WTC11 (cell line): Measurements from ENCODE around the gene ZFPM1. TPM values are rescaled to one million over a fixed set of nuclear protein-coding genes. Genes with fewer than 3 reads are reported as not detected.
A peak's percentile ranks its signal among the peaks of the same experiment; 100 is the strongest.

Experiments used
- ATAC-seq: fragments of 200-7000 bp; cut with Tn5 transposase; 2 replicates; pipeline ENCODE4 v1.10.0; 2021; ENCODE audit warnings: mild to moderate bottlenecking, moderate library complexity
- CTCF ChIA-PET: fragments of 300-600 bp; sonication (Branson Sonifier 250); formaldehyde crosslinking; loops from one replicate; lab custom pipeline; 2021; ENCODE audit warnings: antibody characterized with exemption; lab: Charles Lee
- POLR2A ChIA-PET: fragments of 350-600 bp; sonication (Branson Sonifier 250); formaldehyde crosslinking; loops from one replicate; lab custom pipeline; 2021; ENCODE audit warnings: antibody characterized with exemption; lab: Charles Lee
- DNase-seq: peaks from one replicate; pipeline ENCODE4 v3.0.0; 2021; ENCODE audit warnings: low spot score
- H3K27ac Mint-ChIP-seq: 2 replicates; pipeline ENCODE4 v1.8.0; 2021; ENCODE audit warnings: mixed read lengths
- H3K27me3 Mint-ChIP-seq: 2 replicates; pipeline ENCODE4 v1.8.0; 2021; ENCODE audit warnings: low read depth, mild to moderate bottlenecking, moderate library complexity, mixed read lengths
- H3K36me3 Mint-ChIP-seq: 2 replicates; pipeline ENCODE4 v1.8.0; 2021; ENCODE audit warnings: mixed read lengths
- H3K4me1 Mint-ChIP-seq: 2 replicates; pipeline ENCODE4 v1.8.0; 2022; ENCODE audit warnings: mixed read lengths
- H3K4me3 Mint-ChIP-seq: 2 replicates; pipeline ENCODE4 v1.8.0; 2021; ENCODE audit warnings: mild to moderate bottlenecking, moderate library complexity, mixed read lengths
- H3K9me3 Mint-ChIP-seq: 2 replicates; pipeline ENCODE4 v1.8.0; 2021; ENCODE audit warnings: mixed read lengths
- CBFB ChIP-seq: sonication (generic); formaldehyde crosslinking; IDR thresholded peaks from 2 replicates; pipeline ENCODE4 v1.8.1; 2022; ENCODE audit warnings: mild to moderate bottlenecking, low read depth, missing genetic modification reagents
- CREB1 ChIP-seq: sonication (generic); formaldehyde crosslinking; IDR thresholded peaks from 2 replicates; pipeline ENCODE4 v1.8.0; 2023; ENCODE audit warnings: mild to moderate bottlenecking, missing genetic modification reagents
- JAZF1 ChIP-seq: fragments of 250-450 bp; sonication (Bioruptor Pico); IDR thresholded peaks from 2 replicates; pipeline ENCODE4 v1.9.0; 2021; ENCODE audit warnings: moderate library complexity, mild to moderate bottlenecking, inconsistent platforms
- MXD4 ChIP-seq: fragments of 250-450 bp; sonication (Bioruptor Pico); IDR thresholded peaks from 2 replicates; pipeline ENCODE4 v1.8.0; 2021; ENCODE audit warnings: mild to moderate bottlenecking, moderate library complexity, borderline replicate concordance
- NFATC4 ChIP-seq: fragments of 250-450 bp; sonication (Bioruptor Pico); IDR thresholded peaks from 2 replicates; pipeline ENCODE4 v1.9.0; 2021; ENCODE audit warnings: mild to moderate bottlenecking
- NFYB ChIP-seq: sonication (generic); formaldehyde crosslinking; conservative IDR thresholded peaks from 2 replicates; pipeline ENCODE4 v1.8.0; 2022; ENCODE audit warnings: low read depth, missing genetic modification reagents
- ZNF396 ChIP-seq: fragments of 250-450 bp; sonication (Bioruptor Pico); IDR thresholded peaks from 2 replicates; pipeline ENCODE4 v1.8.0; 2021; ENCODE audit warnings: mild to moderate bottlenecking, moderate library complexity, borderline replicate concordance
- total RNA-seq: library from RNA; stranded (reverse); gene quantifications from 3 replicates; pipeline ENCODE4 v1.2.3, GENCODE V29; 2021
- TF ChIP-seq, protein P1 (sequence below): fragments of 250-450 bp; sonication (Bioruptor Pico); IDR thresholded peaks from 2 replicates; pipeline ENCODE4 v1.9.0; 2021; ENCODE audit warnings: mild to moderate bottlenecking, borderline replicate concordance
- TF ChIP-seq, protein P2 (sequence below): sonication (generic); formaldehyde crosslinking; IDR thresholded peaks from 2 replicates; pipeline ENCODE4 v1.8.1; 2023; ENCODE audit warnings: mild to moderate bottlenecking, missing genetic modification reagents, borderline replicate concordance
- TF ChIP-seq, protein P3 (sequence below): sonication (generic); formaldehyde crosslinking; conservative IDR thresholded peaks from 2 replicates; pipeline ENCODE4 v1.8.1; 2023; ENCODE audit warnings: mild to moderate bottlenecking, low read depth, missing genetic modification reagents, moderate library complexity
- TF ChIP-seq, protein P4 (sequence below): sonication (generic); formaldehyde crosslinking; IDR thresholded peaks from 2 replicates; pipeline ENCODE4 v1.8.0; 2022; ENCODE audit warnings: mild to moderate bottlenecking, missing genetic modification reagents
- TF ChIP-seq, protein P5 (sequence below): fragments of 250-450 bp; sonication (Bioruptor Pico); IDR thresholded peaks from 2 replicates; pipeline ENCODE4 v1.9.0; 2021; ENCODE audit warnings: mild to moderate bottlenecking

Gene ZFPM1
- total RNA-seq, 1 experiment from 2014 or later, result 9.3 TPM

DNA sequence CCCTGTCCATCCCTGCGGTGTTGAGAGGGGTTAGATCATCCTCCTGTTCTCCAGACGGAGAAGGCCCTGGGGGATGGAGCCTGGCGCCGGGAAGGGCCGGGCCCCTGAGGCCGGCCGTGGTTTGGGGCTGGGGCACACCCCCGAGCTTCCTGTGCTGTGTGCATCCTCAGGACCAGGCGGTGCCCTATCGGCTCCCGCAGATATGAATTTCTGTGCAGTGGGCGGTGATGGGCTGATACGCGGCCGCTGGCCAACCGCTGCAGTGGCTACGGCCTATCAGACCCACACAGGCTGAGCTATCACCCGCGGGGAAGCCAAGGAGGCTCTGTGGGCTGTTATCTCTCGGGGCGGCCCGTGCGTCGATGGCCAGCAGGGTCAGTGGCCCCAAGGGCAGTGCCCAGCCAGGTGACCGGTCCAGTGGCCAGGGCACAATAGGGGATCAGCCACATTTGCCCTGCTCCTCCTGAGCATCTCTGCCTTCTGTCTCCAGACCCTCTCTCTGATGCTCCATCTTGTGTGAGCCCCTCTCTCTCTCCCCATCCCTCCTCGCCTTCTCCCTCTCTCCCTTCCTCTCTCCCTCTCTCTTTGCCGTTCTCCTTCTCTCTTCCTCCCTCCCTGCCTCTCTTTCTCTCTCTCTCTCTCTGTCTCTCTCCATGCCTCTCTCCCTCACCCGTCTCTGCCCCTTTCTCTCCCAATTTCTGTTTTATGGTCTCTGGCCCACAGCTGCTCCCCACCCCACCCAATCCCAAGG lies 38.7 kb downstream of the ZFPM1 start (continued):
- TF ChIP-seq, protein P1, sequence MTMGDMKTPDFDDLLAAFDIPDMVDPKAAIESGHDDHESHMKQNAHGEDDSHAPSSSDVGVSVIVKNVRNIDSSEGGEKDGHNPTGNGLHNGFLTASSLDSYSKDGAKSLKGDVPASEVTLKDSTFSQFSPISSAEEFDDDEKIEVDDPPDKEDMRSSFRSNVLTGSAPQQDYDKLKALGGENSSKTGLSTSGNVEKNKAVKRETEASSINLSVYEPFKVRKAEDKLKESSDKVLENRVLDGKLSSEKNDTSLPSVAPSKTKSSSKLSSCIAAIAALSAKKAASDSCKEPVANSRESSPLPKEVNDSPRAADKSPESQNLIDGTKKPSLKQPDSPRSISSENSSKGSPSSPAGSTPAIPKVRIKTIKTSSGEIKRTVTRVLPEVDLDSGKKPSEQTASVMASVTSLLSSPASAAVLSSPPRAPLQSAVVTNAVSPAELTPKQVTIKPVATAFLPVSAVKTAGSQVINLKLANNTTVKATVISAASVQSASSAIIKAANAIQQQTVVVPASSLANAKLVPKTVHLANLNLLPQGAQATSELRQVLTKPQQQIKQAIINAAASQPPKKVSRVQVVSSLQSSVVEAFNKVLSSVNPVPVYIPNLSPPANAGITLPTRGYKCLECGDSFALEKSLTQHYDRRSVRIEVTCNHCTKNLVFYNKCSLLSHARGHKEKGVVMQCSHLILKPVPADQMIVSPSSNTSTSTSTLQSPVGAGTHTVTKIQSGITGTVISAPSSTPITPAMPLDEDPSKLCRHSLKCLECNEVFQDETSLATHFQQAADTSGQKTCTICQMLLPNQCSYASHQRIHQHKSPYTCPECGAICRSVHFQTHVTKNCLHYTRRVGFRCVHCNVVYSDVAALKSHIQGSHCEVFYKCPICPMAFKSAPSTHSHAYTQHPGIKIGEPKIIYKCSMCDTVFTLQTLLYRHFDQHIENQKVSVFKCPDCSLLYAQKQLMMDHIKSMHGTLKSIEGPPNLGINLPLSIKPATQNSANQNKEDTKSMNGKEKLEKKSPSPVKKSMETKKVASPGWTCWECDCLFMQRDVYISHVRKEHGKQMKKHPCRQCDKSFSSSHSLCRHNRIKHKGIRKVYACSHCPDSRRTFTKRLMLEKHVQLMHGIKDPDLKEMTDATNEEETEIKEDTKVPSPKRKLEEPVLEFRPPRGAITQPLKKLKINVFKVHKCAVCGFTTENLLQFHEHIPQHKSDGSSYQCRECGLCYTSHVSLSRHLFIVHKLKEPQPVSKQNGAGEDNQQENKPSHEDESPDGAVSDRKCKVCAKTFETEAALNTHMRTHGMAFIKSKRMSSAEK (CRISPR knock-in tag), result no peak
- TF ChIP-seq, protein P2, sequence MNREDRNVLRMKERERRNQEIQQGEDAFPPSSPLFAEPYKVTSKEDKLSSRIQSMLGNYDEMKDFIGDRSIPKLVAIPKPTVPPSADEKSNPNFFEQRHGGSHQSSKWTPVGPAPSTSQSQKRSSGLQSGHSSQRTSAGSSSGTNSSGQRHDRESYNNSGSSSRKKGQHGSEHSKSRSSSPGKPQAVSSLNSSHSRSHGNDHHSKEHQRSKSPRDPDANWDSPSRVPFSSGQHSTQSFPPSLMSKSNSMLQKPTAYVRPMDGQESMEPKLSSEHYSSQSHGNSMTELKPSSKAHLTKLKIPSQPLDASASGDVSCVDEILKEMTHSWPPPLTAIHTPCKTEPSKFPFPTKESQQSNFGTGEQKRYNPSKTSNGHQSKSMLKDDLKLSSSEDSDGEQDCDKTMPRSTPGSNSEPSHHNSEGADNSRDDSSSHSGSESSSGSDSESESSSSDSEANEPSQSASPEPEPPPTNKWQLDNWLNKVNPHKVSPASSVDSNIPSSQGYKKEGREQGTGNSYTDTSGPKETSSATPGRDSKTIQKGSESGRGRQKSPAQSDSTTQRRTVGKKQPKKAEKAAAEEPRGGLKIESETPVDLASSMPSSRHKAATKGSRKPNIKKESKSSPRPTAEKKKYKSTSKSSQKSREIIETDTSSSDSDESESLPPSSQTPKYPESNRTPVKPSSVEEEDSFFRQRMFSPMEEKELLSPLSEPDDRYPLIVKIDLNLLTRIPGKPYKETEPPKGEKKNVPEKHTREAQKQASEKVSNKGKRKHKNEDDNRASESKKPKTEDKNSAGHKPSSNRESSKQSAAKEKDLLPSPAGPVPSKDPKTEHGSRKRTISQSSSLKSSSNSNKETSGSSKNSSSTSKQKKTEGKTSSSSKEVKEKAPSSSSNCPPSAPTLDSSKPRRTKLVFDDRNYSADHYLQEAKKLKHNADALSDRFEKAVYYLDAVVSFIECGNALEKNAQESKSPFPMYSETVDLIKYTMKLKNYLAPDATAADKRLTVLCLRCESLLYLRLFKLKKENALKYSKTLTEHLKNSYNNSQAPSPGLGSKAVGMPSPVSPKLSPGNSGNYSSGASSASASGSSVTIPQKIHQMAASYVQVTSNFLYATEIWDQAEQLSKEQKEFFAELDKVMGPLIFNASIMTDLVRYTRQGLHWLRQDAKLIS (CRISPR knock-in tag), result no peak

DNA sequence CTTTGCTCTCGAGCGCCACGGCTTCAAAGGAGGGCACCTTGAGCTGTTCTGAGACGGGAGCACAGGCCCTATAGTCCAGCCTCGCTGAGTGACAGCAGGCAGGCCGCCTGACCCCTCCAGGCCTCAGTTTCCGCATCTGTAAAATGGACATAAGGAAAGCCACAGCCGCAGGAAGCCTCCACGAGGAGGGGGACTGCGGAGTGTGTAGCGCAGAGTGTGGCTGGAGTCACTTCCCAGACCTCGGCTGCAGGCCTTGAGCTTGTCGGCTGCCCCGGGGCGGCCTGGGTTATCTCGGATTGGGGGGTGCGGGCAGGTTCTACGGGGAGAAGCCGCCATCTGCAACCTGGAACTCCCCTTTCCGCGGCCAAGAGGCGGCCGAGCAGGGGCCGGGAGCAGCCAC lies 40.8 kb downstream of the ZFPM1 start:
- no peaks in the 10 kb centered on the region for H3K36me3 Mint-ChIP-seq
- TF ChIP-seq, protein P3, sequence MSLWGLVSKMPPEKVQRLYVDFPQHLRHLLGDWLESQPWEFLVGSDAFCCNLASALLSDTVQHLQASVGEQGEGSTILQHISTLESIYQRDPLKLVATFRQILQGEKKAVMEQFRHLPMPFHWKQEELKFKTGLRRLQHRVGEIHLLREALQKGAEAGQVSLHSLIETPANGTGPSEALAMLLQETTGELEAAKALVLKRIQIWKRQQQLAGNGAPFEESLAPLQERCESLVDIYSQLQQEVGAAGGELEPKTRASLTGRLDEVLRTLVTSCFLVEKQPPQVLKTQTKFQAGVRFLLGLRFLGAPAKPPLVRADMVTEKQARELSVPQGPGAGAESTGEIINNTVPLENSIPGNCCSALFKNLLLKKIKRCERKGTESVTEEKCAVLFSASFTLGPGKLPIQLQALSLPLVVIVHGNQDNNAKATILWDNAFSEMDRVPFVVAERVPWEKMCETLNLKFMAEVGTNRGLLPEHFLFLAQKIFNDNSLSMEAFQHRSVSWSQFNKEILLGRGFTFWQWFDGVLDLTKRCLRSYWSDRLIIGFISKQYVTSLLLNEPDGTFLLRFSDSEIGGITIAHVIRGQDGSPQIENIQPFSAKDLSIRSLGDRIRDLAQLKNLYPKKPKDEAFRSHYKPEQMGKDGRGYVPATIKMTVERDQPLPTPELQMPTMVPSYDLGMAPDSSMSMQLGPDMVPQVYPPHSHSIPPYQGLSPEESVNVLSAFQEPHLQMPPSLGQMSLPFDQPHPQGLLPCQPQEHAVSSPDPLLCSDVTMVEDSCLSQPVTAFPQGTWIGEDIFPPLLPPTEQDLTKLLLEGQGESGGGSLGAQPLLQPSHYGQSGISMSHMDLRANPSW (CRISPR knock-in tag), result no peak
- no peak for TF ChIP-seq NFATC4 (CRISPR knock-in tag)
- TF ChIP-seq, protein P4, sequence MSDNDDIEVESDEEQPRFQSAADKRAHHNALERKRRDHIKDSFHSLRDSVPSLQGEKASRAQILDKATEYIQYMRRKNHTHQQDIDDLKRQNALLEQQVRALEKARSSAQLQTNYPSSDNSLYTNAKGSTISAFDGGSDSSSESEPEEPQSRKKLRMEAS, result no peak
- TF ChIP-seq ZNF396 (CRISPR knock-in tag), result no peak
- no peak for TF ChIP-seq NFYB (CRISPR knock-in tag)
- no peaks in the 10 kb centered on the region for H3K9me3 Mint-ChIP-seq
- no peak overlapping the region for H3K4me3 Mint-ChIP-seq
- ChIA-PET POLR2A (interaction anchor here (0.6 kb wide), 2 partner anchors 24 to 207 kb away, joined by 3 read pairs; no protein-coding TSS in a partner anchor), CTCF (interaction anchor here (0.6 to 2.4 kb wide), 11 partner anchors 9 to 677 kb away, joined by 3 to 15 read pairs (median 4); partner anchors contain the start of genes CDH15 and ZFPM1)
- DNase-seq, result no peak
- peak overlapping the region; percentile 76 for H3K27ac Mint-ChIP-seq
- no peaks in the 10 kb centered on the region for H3K4me1 Mint-ChIP-seq
- ATAC-seq, result no peak
- H3K27me3 Mint-ChIP-seq, result no peaks in the 10 kb centered on the region

DNA sequence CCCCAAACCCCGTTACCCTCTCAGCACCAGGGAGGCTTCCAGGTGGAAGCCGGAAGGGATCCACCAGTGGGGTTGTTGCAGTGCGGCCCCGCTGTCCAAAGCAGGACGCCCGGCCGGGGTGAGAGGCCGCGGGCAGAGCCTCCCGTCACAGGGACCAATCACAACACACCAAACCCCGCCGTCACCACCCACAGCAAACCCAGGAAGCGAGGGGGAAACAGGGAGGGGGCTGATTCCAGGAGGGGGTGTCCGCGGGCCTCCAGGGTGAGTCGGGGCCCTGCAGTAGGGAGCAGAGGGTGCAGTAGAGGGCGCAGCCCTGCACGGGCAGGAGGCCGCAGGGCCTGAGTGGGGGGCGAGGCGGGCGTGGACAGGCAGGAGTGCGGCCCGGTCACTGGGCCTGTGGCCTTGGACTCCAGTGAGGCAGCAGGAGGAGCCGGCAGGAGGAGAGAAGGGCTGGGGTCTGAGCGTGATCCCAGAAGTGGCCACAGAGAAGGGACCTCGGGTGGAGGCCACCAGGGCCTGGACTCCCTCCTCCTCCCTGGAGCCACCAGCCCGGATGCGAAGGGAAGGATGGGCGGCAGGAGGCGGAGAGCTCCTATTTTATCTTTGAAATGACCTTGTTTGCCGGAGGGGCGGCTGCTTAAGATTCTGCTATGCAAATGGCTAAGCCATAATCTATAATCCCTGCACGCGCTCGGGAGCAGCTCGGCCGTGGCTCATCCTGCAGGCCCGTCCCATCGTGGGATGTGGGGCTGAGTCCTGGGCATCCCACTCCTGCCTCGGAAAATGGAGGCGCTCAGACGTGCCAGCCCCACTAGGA lies 41.5 kb downstream of the ZFPM1 start:
- Mint-ChIP-seq H3K4me3 (no peak overlapping the region), H3K4me1 (no peaks in the 10 kb centered on the region), H3K36me3 (no peaks in the 10 kb centered on the region), H3K9me3 (no peaks in the 10 kb centered on the region), H3K27ac (no peak overlapping the region), H3K27me3 (no peaks in the 10 kb centered on the region)
- ChIA-PET CTCF (interaction anchor here (0.6 to 2.4 kb wide), 12 partner anchors 9 to 677 kb away, joined by 3 to 15 read pairs (median 4); partner anchors contain the start of genes CDH15 and ZFPM1), POLR2A (interaction anchor here (0.6 kb wide), 1 partner anchor 207 kb away, joined by 3 read pairs; no protein-coding TSS in a partner anchor)
- DNase-seq (no peak), ATAC-seq (peak; percentile 30)
- TF ChIP-seq CREB1 (CRISPR knock-in tag) (no peak), MXD4 (CRISPR knock-in tag) (no peak), CBFB (CRISPR knock-in tag) (no peak), JAZF1 (CRISPR knock-in tag) (no peak)
- TF ChIP-seq, protein P5, sequence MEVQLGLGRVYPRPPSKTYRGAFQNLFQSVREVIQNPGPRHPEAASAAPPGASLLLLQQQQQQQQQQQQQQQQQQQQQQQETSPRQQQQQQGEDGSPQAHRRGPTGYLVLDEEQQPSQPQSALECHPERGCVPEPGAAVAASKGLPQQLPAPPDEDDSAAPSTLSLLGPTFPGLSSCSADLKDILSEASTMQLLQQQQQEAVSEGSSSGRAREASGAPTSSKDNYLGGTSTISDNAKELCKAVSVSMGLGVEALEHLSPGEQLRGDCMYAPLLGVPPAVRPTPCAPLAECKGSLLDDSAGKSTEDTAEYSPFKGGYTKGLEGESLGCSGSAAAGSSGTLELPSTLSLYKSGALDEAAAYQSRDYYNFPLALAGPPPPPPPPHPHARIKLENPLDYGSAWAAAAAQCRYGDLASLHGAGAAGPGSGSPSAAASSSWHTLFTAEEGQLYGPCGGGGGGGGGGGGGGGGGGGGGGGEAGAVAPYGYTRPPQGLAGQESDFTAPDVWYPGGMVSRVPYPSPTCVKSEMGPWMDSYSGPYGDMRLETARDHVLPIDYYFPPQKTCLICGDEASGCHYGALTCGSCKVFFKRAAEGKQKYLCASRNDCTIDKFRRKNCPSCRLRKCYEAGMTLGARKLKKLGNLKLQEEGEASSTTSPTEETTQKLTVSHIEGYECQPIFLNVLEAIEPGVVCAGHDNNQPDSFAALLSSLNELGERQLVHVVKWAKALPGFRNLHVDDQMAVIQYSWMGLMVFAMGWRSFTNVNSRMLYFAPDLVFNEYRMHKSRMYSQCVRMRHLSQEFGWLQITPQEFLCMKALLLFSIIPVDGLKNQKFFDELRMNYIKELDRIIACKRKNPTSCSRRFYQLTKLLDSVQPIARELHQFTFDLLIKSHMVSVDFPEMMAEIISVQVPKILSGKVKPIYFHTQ (CRISPR knock-in tag), result no peak
